C4-2B (cell line): ENCODE measurements around the gene POLR3A.

Source experiments
- H3K27ac ChIP-seq: fragments of 450-650 bp; 2 replicates; pipeline ENCODE4 v1.5.1; 2017
- CTCF ChIP-seq: fragments of 450-650 bp; conservative IDR thresholded peaks from 2 replicates; pipeline ENCODE4 v1.5.1; 2017; ENCODE audit warnings: mild to moderate bottlenecking
- ZFX ChIP-seq: fragments of 450-650 bp; IDR thresholded peaks from 2 replicates; pipeline ENCODE4 v1.6.1; 2017

POLR3A gene

GRCh38 chr10:78013564-78013963, 15.8 kb downstream of the POLR3A start:
- TF ChIP-seq ZFX (no peak), CTCF (no peak)

GRCh38 chr10:78011065-78011464, 18.2 kb downstream of the POLR3A start:
- H3K27ac ChIP-seq = no peak overlapping the region
- TF ChIP-seq CTCF (no peak), ZFX (no peak)

More at GRCh38 chr10:78013564-78013963, 15.8 kb downstream of the POLR3A start:
- no peak overlapping the region for H3K27ac ChIP-seq

GRCh38 chr10:78010278-78010677, 19.0 kb downstream of the POLR3A start:
- no peak overlapping the region for H3K27ac ChIP-seq
- TF ChIP-seq ZFX (no peak), CTCF (no peak)

- H3K27ac ChIP-seq = no peak overlapping the region
- no peak for TF ChIP-seq CTCF
Observed at GRCh38 chr10:78009662-78010061, 19.7 kb downstream of the POLR3A start.

- no peak overlapping the region for H3K27ac ChIP-seq
- TF ChIP-seq ZFX (no peak), CTCF (no peak)
Observed at GRCh38 chr10:78007172-78007571, 22.1 kb downstream of the POLR3A start.

- TF ChIP-seq ZFX (no peak), CTCF (no peak)
- no peak overlapping the region for H3K27ac ChIP-seq
Observed at GRCh38 chr10:78004215-78005026, 24.9 kb downstream of the POLR3A start.

GRCh38 chr10:78002541-78003288, 26.6 kb downstream of the POLR3A start:
- no peak overlapping the region for H3K27ac ChIP-seq
- TF ChIP-seq CTCF (no peak), ZFX (no peak)
